CD14-positive monocyte (primary cell): ENCODE results near the gene REC8. TPM values are rescaled to one million over a fixed set of nuclear protein-coding genes. Genes with fewer than 3 reads are reported as not detected.
A peak's percentile ranks its signal among the peaks of the same experiment; 100 is the strongest.

Experiments used
- DNase-seq, 3 donors: peaks; one replicate each; pipeline ENCODE4 v3.0.0-alpha.2; 2011 to 2022
- H2AFZ ChIP-seq: 2 replicates; pipeline ENCODE4 v1.6.0; 2012; ENCODE audit warnings: mild to moderate bottlenecking, low read depth, low read length, inconsistent platforms; ENCODE audit not compliant: insufficient read depth, poor library complexity, severe bottlenecking
- H3K27ac ChIP-seq, 2 donors: 1 replicate in 1 of 2; 2 replicates in 1 of 2; pipeline ENCODE4 v1.5.1; 2012 to 2013; ENCODE audit warnings: low read length in 2 of 2, control low read depth in 1 of 2, inconsistent platforms in 1 of 2, low read depth in 1 of 2, mild to moderate bottlenecking in 1 of 2
- H3K27me3 ChIP-seq, 2 donors: one replicate each; pipeline versions ENCODE4 v1.6.0 to v1.6.1; 2011 to 2013; ENCODE audit warnings: low read length in 2 of 2; ENCODE audit not compliant: control insufficient read depth in 2 of 2, insufficient read depth in 2 of 2
- H3K36me3 ChIP-seq, 2 donors: replicated peaks in 1 of 2; 1 replicate in 1 of 2; 2 replicates in 1 of 2; pipeline versions ENCODE4 v1.5.1 to v1.6.1; 2012 to 2013; ENCODE audit warnings: low read length in 2 of 2, control low read depth in 1 of 2, inconsistent platforms in 1 of 2, mild to moderate bottlenecking in 1 of 2; ENCODE audit not compliant: insufficient read depth in 2 of 2, control insufficient read depth in 1 of 2
- H3K4me1 ChIP-seq, 2 donors: 1 replicate in 1 of 2; 2 replicates in 1 of 2; pipeline versions ENCODE4 v1.5.1 to v1.6.1; 2012 to 2013; ENCODE audit warnings: low read length in 2 of 2, control low read depth in 1 of 2, inconsistent platforms in 1 of 2, mild to moderate bottlenecking in 1 of 2, moderate library complexity in 1 of 2; ENCODE audit not compliant: insufficient read depth in 2 of 2, control insufficient read depth in 1 of 2
- H3K4me2 ChIP-seq: replicated peaks from 2 replicates; pipeline ENCODE3; 2012; ENCODE audit warnings: low read length, moderate library complexity, mild to moderate bottlenecking; ENCODE audit not compliant: poor library complexity, severe bottlenecking; ENCODE audit errors: extremely low read depth
- H3K4me3 ChIP-seq, 3 experiments: fragments of 200-600 bp in 1 of 3; sonication (generic) in 1 of 3; replicated peaks in 1 of 3; 1 replicate in 2 of 3; 2 replicates in 1 of 3; pipeline ENCODE4 v1.5.1; 2011 to 2013; ENCODE audit warnings: low read length in 3 of 3, mild to moderate bottlenecking in 3 of 3, control low read depth in 2 of 3, low read depth in 2 of 3, inconsistent platforms in 1 of 3, moderate library complexity in 1 of 3
- H3K79me2 ChIP-seq: 2 replicates; pipeline ENCODE4 v1.6.0; 2012; ENCODE audit warnings: mild to moderate bottlenecking, control low read depth, inconsistent platforms, low read length, moderate library complexity; ENCODE audit not compliant: insufficient read depth
- H3K9ac ChIP-seq: 2 replicates; pipeline ENCODE4 v1.6.0; 2017; ENCODE audit warnings: low read length, mild to moderate bottlenecking; ENCODE audit not compliant: insufficient read depth, poor library complexity, severe bottlenecking
- H3K9me3 ChIP-seq, 2 donors: replicated peaks in 1 of 2; 1 replicate in 1 of 2; 2 replicates in 1 of 2; pipeline versions ENCODE4 v1.5.1 to v1.6.1; 2012 to 2013; ENCODE audit warnings: low read length in 2 of 2, control low read depth in 1 of 2; ENCODE audit not compliant: control insufficient read depth in 1 of 2, insufficient read depth in 1 of 2
- H4K20me1 ChIP-seq: 2 replicates; pipeline ENCODE4 v1.6.0; 2012; ENCODE audit warnings: mild to moderate bottlenecking, low read length, control low read depth, moderate library complexity; ENCODE audit not compliant: insufficient read depth
- H3K27ac Mint-ChIP-seq, 7 donors: one replicate each; pipeline ENCODE4 v1.8.0; 2020; ENCODE audit warnings: mild to moderate bottlenecking in 7 of 7, mixed read lengths in 7 of 7, moderate library complexity in 6 of 7, inconsistent platforms in 2 of 7
- H3K27me3 Mint-ChIP-seq, 3 donors: one replicate each; pipeline ENCODE4 v1.8.0; 2021 to 2022; ENCODE audit warnings: low read depth in 3 of 3, mild to moderate bottlenecking in 3 of 3, mixed read lengths in 3 of 3, moderate library complexity in 3 of 3, inconsistent platforms in 1 of 3
- H3K36me3 Mint-ChIP-seq, 2 donors: one replicate each; pipeline ENCODE4 v1.8.0; 2020; ENCODE audit warnings: mixed read lengths in 2 of 2, inconsistent platforms in 1 of 2, mild to moderate bottlenecking in 1 of 2
- H3K4me1 Mint-ChIP-seq: one replicate; pipeline ENCODE4 v1.8.0; 2020; ENCODE audit warnings: mild to moderate bottlenecking, mixed read lengths
- H3K4me3 Mint-ChIP-seq, 2 donors: one replicate each; pipeline ENCODE4 v1.8.0; 2020; ENCODE audit warnings: mild to moderate bottlenecking in 2 of 2, mixed read lengths in 2 of 2, moderate library complexity in 1 of 2
- H3K9me3 Mint-ChIP-seq, 7 donors: one replicate each; pipeline ENCODE4 v1.8.0; 2020 to 2022; ENCODE audit warnings: mixed read lengths in 7 of 7, mild to moderate bottlenecking in 6 of 7, moderate library complexity in 6 of 7, inconsistent platforms in 2 of 7
- CTCF ChIP-seq: fragments of 200-600 bp; IDR thresholded peaks from one replicate; pipeline ENCODE4 v1.8.0; 2022; ENCODE audit warnings: antibody characterized with exemption, mild to moderate bottlenecking
- WGBS: methylation state at CpG from one replicate; pipeline ENCODE4 v1.1.5; 2013; ENCODE audit warnings: missing lambda C conversion rate; ENCODE audit not compliant: insufficient coverage; 5-methylcytosine and 5-hydroxymethylcytosine counted together
- intact Hi-C, 2 donors: fragments of 100-400 bp; cut with micrococcal nuclease; formaldehyde crosslinking; loops; one replicate each; pipeline versions ENCODE4 v1.15.0 to v1.15.1; 2023
- polyA plus RNA-seq, 3 donors: library from polyadenylated mRNA; depleted of rRNA in 1 of 3; unstranded in 2 of 3; stranded (reverse) in 1 of 3; fragments of 300-500 nt in 2 of 3; fragments of >200 nt in 1 of 3; fragmentation: Illumina TruSeq in 2 of 3; gene quantifications; 1 replicate in 2 of 3; 2 replicates in 1 of 3; pipeline ENCODE4 v1.2.3, GENCODE V29; 2012 to 2021

Gene REC8
- polyA plus RNA-seq, 3 donors = 1.4 to 46.4 (median 2.3) TPM

DNA sequence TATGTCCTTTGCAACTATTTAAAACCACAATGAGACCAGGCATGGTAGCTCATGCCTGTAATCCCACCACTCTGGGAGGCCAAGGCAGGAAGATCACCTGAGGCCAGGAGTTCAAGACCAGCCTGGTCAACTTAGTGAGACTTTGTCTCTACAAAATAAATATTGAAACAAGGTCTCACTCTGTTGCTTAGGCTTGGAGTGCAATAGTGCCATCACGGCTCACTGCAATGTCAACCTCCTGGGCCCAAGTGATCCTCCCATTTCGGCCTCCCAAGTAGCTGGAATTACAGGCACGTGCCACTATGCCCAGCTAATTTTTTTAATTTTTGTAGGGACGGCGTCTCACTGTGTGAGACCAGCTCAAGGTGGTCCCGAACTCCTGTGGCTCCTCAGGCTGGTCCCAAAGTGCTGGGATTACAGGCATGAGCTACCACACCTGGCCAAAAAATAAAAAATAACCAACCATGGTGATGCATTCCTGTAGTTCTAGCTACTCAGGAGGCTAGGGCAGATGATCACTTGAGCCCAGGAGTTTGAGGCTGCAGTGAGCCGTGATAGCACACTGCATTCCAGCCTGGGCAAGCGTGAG is 42.4 kb upstream of the REC8 start:
- H3K4me3 ChIP-seq = no peak overlapping the region
- H3K36me3 Mint-ChIP-seq = peaks cover 11 to 34% of the 10 kb centered on the region in 2 donors
- no peak overlapping the region for H2AFZ ChIP-seq

DNA sequence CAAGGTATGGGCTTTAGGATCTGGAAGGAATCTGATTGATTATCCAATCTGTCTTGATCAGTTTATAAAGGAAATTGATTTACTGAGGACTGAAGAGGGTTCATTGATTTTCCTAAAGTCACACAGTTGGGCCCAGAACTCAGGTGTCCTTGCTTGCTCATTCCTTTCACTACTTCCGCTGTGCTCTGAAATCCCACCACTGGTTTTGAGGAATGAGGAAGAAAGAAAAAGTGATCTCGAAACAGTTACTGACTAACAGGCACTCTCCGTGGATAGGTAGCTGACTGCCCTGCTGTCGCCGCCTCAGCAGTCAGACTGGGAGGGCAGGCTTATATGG is 41.5 kb upstream of the REC8 start, which contains the start of gene FITM1:
TSS of gene FITM1 (plus strand) at position 280 of the 337 bp plus-strand sequence. CDS start 905 bp downstream, outside the sequence.
- H3K4me3 Mint-ChIP-seq = no peak within 1 kb of the TSS

More for the DNA sequence above, 42.4 kb upstream of the REC8 start:
- Histone ChIP-seq H4K20me1 (no peaks in the 10 kb centered on the region), H3K4me2 (no peak overlapping the region), H3K36me3 (peaks cover 0 to 4% of the 10 kb centered on the region in 2 donors), H3K27me3 (no peaks in the 10 kb centered on the region), H3K4me1 (peaks cover 5 to 7% of the 10 kb centered on the region in 2 donors), H3K79me2 (no peaks in the 10 kb centered on the region), H3K9ac (no peak overlapping the region), H3K9me3 (no peaks in the 10 kb centered on the region), H3K27ac (no peak overlapping the region)
- intact Hi-C loops = no loop called here
- Mint-ChIP-seq H3K9me3 (peaks cover 0 to 1% (median 0%) of the 10 kb centered on the region in 7 donors), H3K27ac (no peak overlapping the region), H3K4me3 (no peak overlapping the region), H3K27me3 (no peaks in the 10 kb centered on the region), H3K4me1 (peaks cover 9% of the 10 kb centered on the region)
- WGBS = 82% methylated on average over 5 of the region's 8 CpGs
- no peak for DNase-seq
- TF ChIP-seq CTCF = no peak

More for the DNA sequence above, 41.5 kb upstream of the REC8 start, which contains the start of gene FITM1:
- TF ChIP-seq CTCF = no peak
- DNase-seq = peak in 1 of 3 donors; percentile 44
- Mint-ChIP-seq H3K27me3 (no peaks in the 10 kb centered on the region), H3K27ac (peak within 1 kb of the TSS in 4 of 7 donors; percentile 2 to 86 (median 57)), H3K4me1 (peaks cover 13% of the 10 kb centered on the region), H3K36me3 (peaks cover 11 to 26% of the 10 kb centered on the region in 2 donors), H3K9me3 (peaks cover 0 to 1% (median 0%) of the 10 kb centered on the region in 7 donors)
- no peaks in the 10 kb centered on the region for H3K9me3 ChIP-seq
- intact Hi-C loops = loop anchor here in 1 of 2 donors (10.0 kb wide), 1 partner anchor 104 kb away; the partner anchor contains the start of genes GMPR2 and NEDD8
- 75% methylated on average over 4 of the region's 5 CpGs for WGBS
- H3K27me3 ChIP-seq = no peaks in the 10 kb centered on the region
- no peaks in the 10 kb centered on the region for H3K79me2 ChIP-seq
- no peak within 1 kb of the TSS for H3K4me3 ChIP-seq
- no peaks in the 10 kb centered on the region for H3K36me3 ChIP-seq
- no peak within 1 kb of the TSS for H3K9ac ChIP-seq
- H2AFZ ChIP-seq = no peak within 1 kb of the TSS
- no peak within 1 kb of the TSS for H3K4me2 ChIP-seq
- H3K27ac ChIP-seq = no peak within 1 kb of the TSS
- no peaks in the 10 kb centered on the region for H4K20me1 ChIP-seq
- peaks cover 7 to 10% of the 10 kb centered on the region in 2 donors for H3K4me1 ChIP-seq
